ENCODE data around the gene PCDH9.
"Not testable (repeated sequence)": the region's sequence is repeated elsewhere in the genome, so short reads cannot be mapped to it uniquely, and the experiment has no call there.

PCDH9 gene

GRCh38 chr13:67122251-67122650 lies 107.9 kb downstream of the PCDH9 start:
- no peak for DNase-seq

- no peak for DNase-seq
Measured at GRCh38 chr13:67120872-67121531, 109.1 kb downstream of the PCDH9 start.

DNA sequence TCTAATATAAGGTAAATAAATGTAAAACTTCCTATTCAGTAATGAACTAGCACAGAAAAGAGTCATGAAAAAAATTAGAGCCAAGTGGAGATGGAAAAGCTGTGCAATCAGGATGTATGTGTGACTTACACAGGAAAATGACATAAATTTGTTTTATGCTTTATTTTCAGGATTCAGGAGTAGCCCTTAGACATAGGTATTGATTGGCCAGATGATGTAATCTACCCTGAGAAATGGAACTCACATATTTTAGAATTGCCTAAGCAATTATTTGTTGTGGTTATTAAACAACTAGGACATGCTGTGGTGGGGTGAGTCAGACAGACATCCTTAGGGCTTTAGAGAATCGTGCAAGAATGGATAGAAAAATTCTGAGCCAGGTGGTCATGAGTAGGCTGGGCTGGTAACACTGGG lies 110.6 kb downstream of the PCDH9 start:
- DNase-seq = no peak

DNA sequence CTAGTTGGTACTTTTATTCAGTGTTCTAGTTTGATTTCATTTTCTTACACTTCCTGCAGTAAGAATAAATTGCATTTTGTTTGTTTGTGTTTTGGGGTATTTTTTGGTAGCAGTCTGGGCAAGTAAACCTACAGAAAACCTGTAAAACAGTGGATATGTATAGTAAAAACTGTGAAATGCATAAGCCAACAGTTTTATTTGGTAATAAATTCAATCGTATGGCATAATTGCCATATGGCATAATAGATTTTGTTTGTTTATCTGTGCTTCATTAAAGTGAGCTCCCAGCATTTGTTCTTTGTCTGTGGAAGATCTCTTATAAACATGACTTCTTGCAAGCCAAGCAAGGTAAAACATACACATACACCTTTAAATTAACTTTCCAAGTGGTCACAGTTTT lies 111.9 kb downstream of the PCDH9 start:
- DNase-seq = no peak

DNA sequence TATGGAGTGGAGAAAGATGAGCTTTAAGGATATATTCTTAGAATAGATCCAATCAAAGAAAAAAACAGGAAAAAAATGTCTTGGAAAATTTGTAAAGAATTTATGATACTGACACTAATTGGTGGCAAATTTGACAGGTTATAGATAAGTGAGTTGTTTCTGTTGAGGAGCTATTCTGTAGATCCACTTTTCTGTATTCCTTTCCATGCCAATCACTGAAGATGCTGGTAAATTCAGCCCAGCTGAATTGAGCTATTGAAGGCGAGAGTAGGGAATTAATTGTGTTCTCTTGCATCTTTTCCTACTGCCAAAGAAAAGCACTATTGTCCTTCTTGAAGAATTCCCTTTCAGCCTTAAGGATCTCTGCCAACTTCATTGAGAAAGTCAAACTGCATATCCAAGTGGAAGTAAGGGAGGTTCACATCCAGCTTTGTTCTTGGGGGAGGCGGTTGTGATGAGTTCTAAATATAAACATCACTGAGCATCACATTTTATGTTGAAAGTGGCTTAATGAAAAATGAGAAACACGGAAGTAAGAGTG lies 113.1 kb downstream of the PCDH9 start:
- no peak for DNase-seq

DNA sequence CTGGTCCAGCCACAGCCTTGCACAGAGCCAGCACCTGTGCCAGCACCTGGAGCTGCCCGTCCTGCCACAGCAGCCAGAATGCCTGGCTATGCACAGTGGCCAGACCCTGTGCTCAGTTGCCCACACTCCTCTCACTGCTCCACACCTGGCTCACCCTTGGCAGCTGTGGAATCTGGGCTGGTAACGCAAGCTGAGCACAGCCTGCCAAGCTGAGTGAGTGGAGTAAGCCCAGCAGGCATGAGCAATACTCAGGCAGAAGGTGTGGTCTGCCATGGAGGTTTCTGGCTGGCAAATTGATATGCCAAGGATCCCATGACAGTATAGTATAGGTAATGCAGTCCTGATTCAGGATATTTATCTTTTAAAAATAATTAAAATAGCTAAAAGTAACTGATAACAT lies 122.2 kb downstream of the PCDH9 start:
- DNase-seq = no peak

GRCh38 chr13:67106502-67107057 lies 123.6 kb downstream of the PCDH9 start:
- DNase-seq = no peak

GRCh38 chr13:67101730-67102467 lies 128.2 kb downstream of the PCDH9 start:
- no peak for DNase-seq

GRCh38 chr13:67100730-67101129 lies 129.4 kb downstream of the PCDH9 start:
- no peak for DNase-seq

DNA sequence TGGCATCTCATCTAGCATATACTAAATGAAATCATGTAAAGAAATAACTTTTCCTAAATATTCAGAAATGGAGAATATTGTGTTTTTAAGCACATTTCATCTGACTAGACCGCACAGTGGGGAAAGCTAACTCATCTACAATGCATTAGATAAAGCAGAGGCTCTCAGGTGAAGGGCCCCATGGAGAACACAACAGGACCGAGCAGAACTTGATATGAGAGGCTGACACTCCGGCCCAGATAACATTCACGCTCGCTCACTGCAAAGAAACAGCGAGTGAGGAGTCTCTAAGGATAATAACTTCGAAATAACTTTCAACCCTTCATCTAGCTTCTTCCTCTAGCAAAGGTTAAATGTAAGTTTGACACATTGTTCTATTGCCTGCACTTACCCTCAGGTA lies 130.6 kb downstream of the PCDH9 start:
- no peak for DNase-seq

DNA sequence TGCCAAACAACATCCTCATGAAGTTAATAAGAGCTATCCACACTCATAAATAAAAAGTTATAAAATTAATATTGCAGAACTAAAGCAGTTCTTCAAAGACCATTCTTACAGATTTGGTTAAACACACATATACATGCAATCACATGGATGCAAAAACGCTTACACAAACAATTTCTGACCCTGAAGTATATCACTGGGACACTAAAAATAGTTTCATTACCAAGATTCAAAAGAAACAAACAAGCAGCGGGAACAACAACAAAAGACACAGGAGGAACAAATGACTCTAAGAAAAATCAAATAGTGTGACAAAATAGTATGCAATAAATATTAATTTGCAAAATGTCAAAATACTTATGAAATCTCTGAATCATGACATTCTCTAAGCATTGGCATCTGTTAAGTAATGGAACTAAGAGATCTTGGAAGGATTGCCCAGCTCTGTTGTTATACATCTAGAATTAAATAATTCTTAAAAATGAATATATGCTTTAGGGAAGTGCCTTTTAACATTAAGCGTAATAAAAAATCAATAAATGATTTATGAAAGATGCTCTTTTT lies 132.2 kb downstream of the PCDH9 start:
- no peak for DNase-seq

GRCh38 chr13:67096893-67097292 lies 133.2 kb downstream of the PCDH9 start:
- DNase-seq = not testable (repeated sequence)

- DNase-seq = no peak
Measured at GRCh38 chr13:67096418-67096817, 133.7 kb downstream of the PCDH9 start.

DNA sequence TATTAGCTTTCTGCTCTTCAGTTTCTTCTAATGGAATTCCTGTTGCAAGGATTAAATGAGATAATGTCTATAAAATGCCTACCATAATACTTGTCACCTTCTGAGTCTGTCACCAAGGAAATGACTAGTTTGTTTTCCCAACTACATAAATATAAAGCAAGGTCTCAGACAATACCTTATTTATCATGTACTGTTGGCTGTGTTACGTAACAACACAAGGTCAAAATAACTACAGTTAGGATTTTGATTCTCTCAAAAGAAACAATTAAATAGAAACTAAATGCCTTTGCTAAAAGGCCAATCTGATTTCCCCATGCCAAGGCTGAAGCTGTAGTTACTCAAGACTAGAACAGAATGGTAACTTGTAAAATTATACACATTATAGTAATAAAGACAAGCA lies 134.5 kb downstream of the PCDH9 start:
- DNase-seq = no peak

- DNase-seq = no peak
Measured at GRCh38 chr13:67094952-67095351, 135.2 kb downstream of the PCDH9 start.

- DNase-seq = no peak
Measured at GRCh38 chr13:67094078-67094477, 136.1 kb downstream of the PCDH9 start.

DNA sequence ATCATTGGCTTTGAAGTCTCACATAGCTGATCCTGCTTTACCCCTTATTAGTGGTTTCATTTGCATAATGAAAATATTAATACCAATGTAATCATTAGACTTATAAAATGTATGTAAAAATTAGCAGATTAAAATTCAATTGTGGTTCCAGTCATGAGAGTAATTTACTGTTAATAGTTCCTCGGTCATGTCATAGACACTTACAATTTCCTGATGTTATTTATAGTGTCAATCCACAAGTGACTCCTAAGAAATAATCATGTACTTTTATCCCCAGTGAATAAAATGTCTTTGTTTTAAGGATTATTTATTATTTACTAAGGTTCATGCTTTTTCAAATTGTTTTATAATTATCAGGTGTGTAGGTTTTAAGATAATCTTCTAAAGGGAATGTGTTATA lies 138.5 kb downstream of the PCDH9 start:
- no peak for DNase-seq

- DNase-seq = no peak
Measured at GRCh38 chr13:67090856-67091255, 139.3 kb downstream of the PCDH9 start.

DNA sequence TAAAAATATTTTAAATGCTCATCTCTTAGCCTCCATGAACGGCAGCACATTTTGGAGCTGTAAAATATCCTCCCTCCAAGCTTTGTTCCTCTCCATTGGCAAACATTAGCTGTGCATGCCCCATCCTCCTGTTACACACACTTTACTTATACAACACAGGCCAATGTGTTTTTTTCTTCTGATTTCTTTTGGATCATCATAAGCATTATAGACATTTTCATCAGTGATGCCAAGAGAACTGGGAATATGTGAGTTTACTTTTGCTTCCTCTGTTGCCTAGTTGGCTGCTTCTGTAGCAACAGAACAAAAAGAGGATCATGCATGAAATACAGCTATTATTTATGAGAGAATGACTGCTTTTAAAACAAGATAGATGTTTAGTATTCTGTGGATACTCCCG lies 142.6 kb downstream of the PCDH9 start:
- no peak for DNase-seq

DNA sequence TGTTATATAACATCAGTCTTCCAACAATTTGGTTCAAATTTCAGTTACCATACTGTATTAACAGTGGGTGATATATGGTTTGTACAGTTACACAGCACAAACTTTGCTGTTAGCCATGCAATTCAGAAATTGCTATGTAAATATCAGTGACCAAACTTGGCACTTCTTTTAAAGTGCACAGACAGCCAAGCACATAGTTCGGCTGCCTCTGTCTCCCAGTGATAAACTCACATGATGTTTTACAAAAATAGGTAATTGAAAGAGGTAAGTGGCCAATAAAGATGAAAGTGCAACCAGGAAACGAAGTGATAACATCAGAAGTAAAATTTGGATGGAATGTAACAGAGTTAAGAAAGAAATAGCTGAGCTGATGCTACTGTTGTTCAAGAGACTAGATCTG lies 143.9 kb downstream of the PCDH9 start:
- no peak for DNase-seq

- DNase-seq = no peak
Measured at GRCh38 chr13:67084066-67084465, 146.1 kb downstream of the PCDH9 start.

GRCh38 chr13:67083519-67083918 lies 146.6 kb downstream of the PCDH9 start:
- DNase-seq = no peak

DNA sequence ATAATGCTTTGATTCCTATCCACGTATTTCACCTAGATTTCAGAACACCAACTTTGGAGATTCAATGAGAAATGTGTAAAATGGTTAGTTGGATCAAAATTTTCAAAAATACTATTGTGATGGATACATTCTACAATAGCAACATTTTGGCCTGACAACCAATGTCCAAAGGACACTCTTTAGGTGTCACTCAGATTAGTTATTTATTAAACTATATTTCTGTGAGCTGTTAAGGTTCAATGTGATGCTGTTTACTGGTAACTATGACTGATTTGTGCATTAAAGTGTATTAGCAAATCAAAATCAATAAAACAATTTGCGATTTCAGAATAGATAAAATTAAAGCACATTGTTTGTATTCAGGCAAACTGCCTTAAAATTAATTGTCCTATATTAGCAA lies 149.8 kb downstream of the PCDH9 start:
- no peak for DNase-seq

GRCh38 chr13:67078062-67078461 lies 152.1 kb downstream of the PCDH9 start:
- DNase-seq = no peak
